K562 (cell line): ENCODE results near the gene SP2. TPM values are rescaled to one million over a fixed set of nuclear protein-coding genes. Genes with fewer than 3 reads are reported as not detected.

Experiments
- MTA1 ChIP-seq: fragments of 450-650 bp; IDR thresholded peaks from 2 replicates; pipeline ENCODE4 v1.6.1; 2017; ENCODE audit warnings: borderline replicate concordance
- RBFOX2 ChIP-seq: fragments of 200-400 bp; formaldehyde crosslinking; IDR thresholded peaks from 2 replicates; pipeline ENCODE4 v1.6.1; 2017; ENCODE audit warnings: low read depth, mild to moderate bottlenecking, low read length, moderate library complexity
- RBM25 ChIP-seq: fragments of 200-400 bp; formaldehyde crosslinking; IDR thresholded peaks from 2 replicates; pipeline ENCODE4 v1.6.1; 2018; ENCODE audit warnings: low read length, low read depth, moderate library complexity; ENCODE audit not compliant: severe bottlenecking
- SIRT6 ChIP-seq: IDR thresholded peaks from one replicate; pipeline ENCODE4 v1.6.1; 2012; ENCODE audit warnings: low read depth, mild to moderate bottlenecking, control low read depth, inconsistent platforms, low read length, moderate library complexity
- polyA plus RNA-seq, 8 experiments: library from polyadenylated mRNA; depleted of rRNA in 4 of 8; stranded (reverse) in 5 of 8; unstranded in 3 of 8; fragments of >200 nt; fragmentation: Nextera tagmentation in 2 of 8; fragmentation: Illumina TruSeq in 1 of 8; extraction: Ambion mirVana in 2 of 8; extraction: Trizol in 1 of 8; gene quantifications; 2 replicates each; pipeline versions ENCODE4 v1.2.1 to v1.2.3, GENCODE V29; 2011 to 2014; ENCODE audit warnings: inconsistent platforms in 1 of 8, missing spikeins in 1 of 8
- total RNA-seq, 7 experiments: library from RNA; depleted of rRNA in 6 of 7; stranded (reverse); fragments of >200 nt in 6 of 7; fragmentation: Illumina TruSeq in 2 of 7; extraction: Trizol in 2 of 7; gene quantifications; 2 replicates each; pipeline versions ENCODE4 v1.2.1 to v1.2.3, GENCODE V29; 2011 to 2021; ENCODE audit warnings: low replicate concordance in 1 of 7
- TF ChIP-seq, protein P1 (sequence below), 2 experiments: fragments of 150-350 bp in 1 of 2; IDR thresholded peaks; 2 replicates each; pipeline ENCODE4 v1.6.1; 2012 to 2016; ENCODE audit warnings: low read depth in 2 of 2, low read length in 2 of 2, mild to moderate bottlenecking in 1 of 2, moderate library complexity in 1 of 2
- TF ChIP-seq, protein P2 (sequence below): fragments of 250-450 bp; sonication (Bioruptor Pico); IDR thresholded peaks from 2 replicates; pipeline ENCODE4 v1.5.0; 2021; ENCODE audit warnings: mild to moderate bottlenecking, borderline replicate concordance
- TF ChIP-seq, protein P3 (sequence below): sonication (generic); formaldehyde crosslinking; IDR thresholded peaks from 2 replicates; pipeline ENCODE4 v1.8.1; 2023; ENCODE audit warnings: mild to moderate bottlenecking, missing genetic modification reagents
- TF ChIP-seq, protein P4 (sequence below), 2 experiments: fragments of 450-650 bp; IDR thresholded peaks; 2 replicates each; pipeline ENCODE4 v1.6.1; 2018; ENCODE audit warnings: mild to moderate bottlenecking in 2 of 2, low read depth in 1 of 2; ENCODE audit not compliant: partially characterized antibody in 2 of 2
- TF ChIP-seq, protein P5 (sequence below): IDR thresholded peaks from 3 replicates; pipeline ENCODE4 v1.6.1; 2011; ENCODE audit warnings: borderline replicate concordance, mild to moderate bottlenecking, moderate library complexity; ENCODE audit not compliant: insufficient read length; ENCODE audit errors: extremely low read depth

Gene SP2
- total and polyA plus RNA-seq, 9 of the 15 experiments (the other 6 are each of a cell fraction or from before 2014, with no cell fraction given), result 0.77 to 22.3 (median 2.3) TPM

GRCh38 chr17:47877368-47878034 lies 18.5 kb upstream of the SP2 start (continued):
- no peak for TF ChIP-seq RBM25
- TF ChIP-seq SIRT6, result no peak
- TF ChIP-seq, protein P1, sequence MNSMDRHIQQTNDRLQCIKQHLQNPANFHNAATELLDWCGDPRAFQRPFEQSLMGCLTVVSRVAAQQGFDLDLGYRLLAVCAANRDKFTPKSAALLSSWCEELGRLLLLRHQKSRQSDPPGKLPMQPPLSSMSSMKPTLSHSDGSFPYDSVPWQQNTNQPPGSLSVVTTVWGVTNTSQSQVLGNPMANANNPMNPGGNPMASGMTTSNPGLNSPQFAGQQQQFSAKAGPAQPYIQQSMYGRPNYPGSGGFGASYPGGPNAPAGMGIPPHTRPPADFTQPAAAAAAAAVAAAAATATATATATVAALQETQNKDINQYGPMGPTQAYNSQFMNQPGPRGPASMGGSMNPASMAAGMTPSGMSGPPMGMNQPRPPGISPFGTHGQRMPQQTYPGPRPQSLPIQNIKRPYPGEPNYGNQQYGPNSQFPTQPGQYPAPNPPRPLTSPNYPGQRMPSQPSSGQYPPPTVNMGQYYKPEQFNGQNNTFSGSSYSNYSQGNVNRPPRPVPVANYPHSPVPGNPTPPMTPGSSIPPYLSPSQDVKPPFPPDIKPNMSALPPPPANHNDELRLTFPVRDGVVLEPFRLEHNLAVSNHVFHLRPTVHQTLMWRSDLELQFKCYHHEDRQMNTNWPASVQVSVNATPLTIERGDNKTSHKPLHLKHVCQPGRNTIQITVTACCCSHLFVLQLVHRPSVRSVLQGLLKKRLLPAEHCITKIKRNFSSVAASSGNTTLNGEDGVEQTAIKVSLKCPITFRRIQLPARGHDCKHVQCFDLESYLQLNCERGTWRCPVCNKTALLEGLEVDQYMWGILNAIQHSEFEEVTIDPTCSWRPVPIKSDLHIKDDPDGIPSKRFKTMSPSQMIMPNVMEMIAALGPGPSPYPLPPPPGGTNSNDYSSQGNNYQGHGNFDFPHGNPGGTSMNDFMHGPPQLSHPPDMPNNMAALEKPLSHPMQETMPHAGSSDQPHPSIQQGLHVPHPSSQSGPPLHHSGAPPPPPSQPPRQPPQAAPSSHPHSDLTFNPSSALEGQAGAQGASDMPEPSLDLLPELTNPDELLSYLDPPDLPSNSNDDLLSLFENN (IDR thresholded peaks at IDR 0.05; ENCODE audit: low read depth in 2 of 2, low read length in 2 of 2), result peak in 1 of 2 experiments; percentile 75; a peak in 1 of 4 replicates
- TF ChIP-seq MTA1, result peak; percentile 46; the same call in 1 of the 2 replicates
- no peak for TF ChIP-seq RBFOX2
- TF ChIP-seq, protein P2, sequence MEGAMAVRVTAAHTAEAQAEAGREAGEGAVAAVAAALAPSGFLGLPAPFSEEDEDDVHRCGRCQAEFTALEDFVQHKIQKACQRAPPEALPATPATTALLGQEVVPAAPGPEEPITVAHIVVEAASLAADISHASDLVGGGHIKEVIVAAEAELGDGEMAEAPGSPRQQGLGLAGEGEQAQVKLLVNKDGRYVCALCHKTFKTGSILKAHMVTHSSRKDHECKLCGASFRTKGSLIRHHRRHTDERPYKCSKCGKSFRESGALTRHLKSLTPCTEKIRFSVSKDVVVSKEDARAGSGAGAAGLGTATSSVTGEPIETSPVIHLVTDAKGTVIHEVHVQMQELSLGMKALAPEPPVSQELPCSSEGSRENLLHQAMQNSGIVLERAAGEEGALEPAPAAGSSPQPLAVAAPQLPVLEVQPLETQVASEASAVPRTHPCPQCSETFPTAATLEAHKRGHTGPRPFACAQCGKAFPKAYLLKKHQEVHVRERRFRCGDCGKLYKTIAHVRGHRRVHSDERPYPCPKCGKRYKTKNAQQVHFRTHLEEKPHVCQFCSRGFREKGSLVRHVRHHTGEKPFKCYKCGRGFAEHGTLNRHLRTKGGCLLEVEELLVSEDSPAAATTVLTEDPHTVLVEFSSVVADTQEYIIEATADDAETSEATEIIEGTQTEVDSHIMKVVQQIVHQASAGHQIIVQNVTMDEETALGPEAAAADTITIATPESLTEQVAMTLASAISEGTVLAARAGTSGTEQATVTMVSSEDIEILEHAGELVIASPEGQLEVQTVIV, result no peak
- TF ChIP-seq, protein P3, sequence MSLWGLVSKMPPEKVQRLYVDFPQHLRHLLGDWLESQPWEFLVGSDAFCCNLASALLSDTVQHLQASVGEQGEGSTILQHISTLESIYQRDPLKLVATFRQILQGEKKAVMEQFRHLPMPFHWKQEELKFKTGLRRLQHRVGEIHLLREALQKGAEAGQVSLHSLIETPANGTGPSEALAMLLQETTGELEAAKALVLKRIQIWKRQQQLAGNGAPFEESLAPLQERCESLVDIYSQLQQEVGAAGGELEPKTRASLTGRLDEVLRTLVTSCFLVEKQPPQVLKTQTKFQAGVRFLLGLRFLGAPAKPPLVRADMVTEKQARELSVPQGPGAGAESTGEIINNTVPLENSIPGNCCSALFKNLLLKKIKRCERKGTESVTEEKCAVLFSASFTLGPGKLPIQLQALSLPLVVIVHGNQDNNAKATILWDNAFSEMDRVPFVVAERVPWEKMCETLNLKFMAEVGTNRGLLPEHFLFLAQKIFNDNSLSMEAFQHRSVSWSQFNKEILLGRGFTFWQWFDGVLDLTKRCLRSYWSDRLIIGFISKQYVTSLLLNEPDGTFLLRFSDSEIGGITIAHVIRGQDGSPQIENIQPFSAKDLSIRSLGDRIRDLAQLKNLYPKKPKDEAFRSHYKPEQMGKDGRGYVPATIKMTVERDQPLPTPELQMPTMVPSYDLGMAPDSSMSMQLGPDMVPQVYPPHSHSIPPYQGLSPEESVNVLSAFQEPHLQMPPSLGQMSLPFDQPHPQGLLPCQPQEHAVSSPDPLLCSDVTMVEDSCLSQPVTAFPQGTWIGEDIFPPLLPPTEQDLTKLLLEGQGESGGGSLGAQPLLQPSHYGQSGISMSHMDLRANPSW, result no peak
- TF ChIP-seq, protein P4, sequence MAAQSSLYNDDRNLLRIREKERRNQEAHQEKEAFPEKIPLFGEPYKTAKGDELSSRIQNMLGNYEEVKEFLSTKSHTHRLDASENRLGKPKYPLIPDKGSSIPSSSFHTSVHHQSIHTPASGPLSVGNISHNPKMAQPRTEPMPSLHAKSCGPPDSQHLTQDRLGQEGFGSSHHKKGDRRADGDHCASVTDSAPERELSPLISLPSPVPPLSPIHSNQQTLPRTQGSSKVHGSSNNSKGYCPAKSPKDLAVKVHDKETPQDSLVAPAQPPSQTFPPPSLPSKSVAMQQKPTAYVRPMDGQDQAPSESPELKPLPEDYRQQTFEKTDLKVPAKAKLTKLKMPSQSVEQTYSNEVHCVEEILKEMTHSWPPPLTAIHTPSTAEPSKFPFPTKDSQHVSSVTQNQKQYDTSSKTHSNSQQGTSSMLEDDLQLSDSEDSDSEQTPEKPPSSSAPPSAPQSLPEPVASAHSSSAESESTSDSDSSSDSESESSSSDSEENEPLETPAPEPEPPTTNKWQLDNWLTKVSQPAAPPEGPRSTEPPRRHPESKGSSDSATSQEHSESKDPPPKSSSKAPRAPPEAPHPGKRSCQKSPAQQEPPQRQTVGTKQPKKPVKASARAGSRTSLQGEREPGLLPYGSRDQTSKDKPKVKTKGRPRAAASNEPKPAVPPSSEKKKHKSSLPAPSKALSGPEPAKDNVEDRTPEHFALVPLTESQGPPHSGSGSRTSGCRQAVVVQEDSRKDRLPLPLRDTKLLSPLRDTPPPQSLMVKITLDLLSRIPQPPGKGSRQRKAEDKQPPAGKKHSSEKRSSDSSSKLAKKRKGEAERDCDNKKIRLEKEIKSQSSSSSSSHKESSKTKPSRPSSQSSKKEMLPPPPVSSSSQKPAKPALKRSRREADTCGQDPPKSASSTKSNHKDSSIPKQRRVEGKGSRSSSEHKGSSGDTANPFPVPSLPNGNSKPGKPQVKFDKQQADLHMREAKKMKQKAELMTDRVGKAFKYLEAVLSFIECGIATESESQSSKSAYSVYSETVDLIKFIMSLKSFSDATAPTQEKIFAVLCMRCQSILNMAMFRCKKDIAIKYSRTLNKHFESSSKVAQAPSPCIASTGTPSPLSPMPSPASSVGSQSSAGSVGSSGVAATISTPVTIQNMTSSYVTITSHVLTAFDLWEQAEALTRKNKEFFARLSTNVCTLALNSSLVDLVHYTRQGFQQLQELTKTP (IDR thresholded peaks at IDR 0.05; ENCODE audit: low read depth in 1 of 2, partially characterized antibody in 2 of 2), result peak in 1 of 2 experiments; percentile 76
- TF ChIP-seq, protein P5, sequence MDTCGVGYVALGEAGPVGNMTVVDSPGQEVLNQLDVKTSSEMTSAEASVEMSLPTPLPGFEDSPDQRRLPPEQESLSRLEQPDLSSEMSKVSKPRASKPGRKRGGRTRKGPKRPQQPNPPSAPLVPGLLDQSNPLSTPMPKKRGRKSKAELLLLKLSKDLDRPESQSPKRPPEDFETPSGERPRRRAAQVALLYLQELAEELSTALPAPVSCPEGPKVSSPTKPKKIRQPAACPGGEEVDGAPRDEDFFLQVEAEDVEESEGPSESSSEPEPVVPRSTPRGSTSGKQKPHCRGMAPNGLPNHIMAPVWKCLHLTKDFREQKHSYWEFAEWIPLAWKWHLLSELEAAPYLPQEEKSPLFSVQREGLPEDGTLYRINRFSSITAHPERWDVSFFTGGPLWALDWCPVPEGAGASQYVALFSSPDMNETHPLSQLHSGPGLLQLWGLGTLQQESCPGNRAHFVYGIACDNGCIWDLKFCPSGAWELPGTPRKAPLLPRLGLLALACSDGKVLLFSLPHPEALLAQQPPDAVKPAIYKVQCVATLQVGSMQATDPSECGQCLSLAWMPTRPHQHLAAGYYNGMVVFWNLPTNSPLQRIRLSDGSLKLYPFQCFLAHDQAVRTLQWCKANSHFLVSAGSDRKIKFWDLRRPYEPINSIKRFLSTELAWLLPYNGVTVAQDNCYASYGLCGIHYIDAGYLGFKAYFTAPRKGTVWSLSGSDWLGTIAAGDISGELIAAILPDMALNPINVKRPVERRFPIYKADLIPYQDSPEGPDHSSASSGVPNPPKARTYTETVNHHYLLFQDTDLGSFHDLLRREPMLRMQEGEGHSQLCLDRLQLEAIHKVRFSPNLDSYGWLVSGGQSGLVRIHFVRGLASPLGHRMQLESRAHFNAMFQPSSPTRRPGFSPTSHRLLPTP, result no peak
